Stimulated activated naive CD8-positive, alpha-beta T cell treated with anti-CD3 and anti-CD28 coated beads, Interleukin-15, amount 100 ng/mL, for 72 hours (primary cell): ENCODE data around the gene C1orf210.

ENCODE experiments used
- ATAC-seq: fragments of 150-1000 bp; cut with Tn5 transposase; 2 replicates; pipeline ENCODE4 v1.10.0; 2021; ENCODE audit warnings: mild to moderate bottlenecking, moderate library complexity
- DNase-seq, 2 donors: peaks; one replicate each; pipeline ENCODE4 v3.0.0; 2021 to 2022
- H3K27ac Mint-ChIP-seq, 2 donors: one replicate each; pipeline ENCODE4 v1.8.0; 2022; ENCODE audit warnings: mild to moderate bottlenecking in 2 of 2, mixed read lengths in 2 of 2, moderate library complexity in 2 of 2
- H3K27me3 Mint-ChIP-seq: one replicate; pipeline ENCODE4 v1.8.0; 2022; ENCODE audit warnings: mixed read lengths
- H3K4me1 Mint-ChIP-seq: one replicate; pipeline ENCODE4 v1.8.0; 2022; ENCODE audit warnings: mild to moderate bottlenecking, mixed read lengths
- H3K4me3 Mint-ChIP-seq, 2 donors: one replicate each; pipeline ENCODE4 v1.8.0; 2022; ENCODE audit warnings: mild to moderate bottlenecking in 2 of 2, mixed read lengths in 2 of 2, moderate library complexity in 1 of 2
- H3K9me3 Mint-ChIP-seq, 2 donors: one replicate each; pipeline ENCODE4 v1.8.0; 2022; ENCODE audit warnings: mixed read lengths in 2 of 2

The C1orf210 gene

DNA sequence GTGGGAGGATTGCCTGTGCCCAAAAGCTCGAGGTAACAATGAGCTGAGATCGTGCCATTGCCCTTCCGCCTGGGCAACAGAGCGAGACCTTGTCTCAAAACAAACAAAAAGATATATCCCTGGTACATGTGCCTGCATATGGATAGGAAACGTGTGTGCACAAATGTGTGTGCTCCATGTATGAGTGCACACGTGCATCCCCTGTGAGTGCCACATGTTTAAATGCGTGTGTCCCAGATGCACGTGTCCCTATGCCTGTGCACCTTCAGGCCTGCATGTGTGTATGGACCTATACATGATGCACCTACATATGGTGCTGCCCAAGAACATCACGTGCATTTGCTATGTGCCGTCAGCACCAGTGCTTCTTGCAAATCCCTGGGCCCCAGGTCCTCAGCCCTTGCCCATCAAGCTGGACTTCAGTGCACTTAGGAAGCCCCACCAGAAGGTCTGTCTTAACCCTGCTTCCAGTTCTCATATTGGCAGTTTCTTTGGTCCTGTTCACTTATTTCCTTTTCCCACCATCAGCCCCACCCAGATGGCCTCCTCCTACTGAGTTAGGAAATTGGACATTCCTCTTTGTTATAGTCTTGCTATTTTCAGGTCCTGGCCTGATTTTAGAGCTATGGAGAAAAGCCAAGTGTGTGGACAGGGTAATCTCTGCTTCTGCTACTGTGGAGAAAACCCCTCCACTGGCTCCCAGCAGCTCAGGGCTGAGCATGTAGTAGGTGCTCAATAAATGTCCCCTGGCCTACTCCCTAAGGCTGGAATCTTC lies 30.8 kb upstream of the C1orf210 start:
- DNase-seq (no peak), ATAC-seq (no peak)
- Mint-ChIP-seq H3K27ac (no peak overlapping the region), H3K27me3 (no peaks in the 10 kb centered on the region), H3K4me1 (peaks cover 9% of the 10 kb centered on the region), H3K4me3 (no peak overlapping the region), H3K9me3 (no peaks in the 10 kb centered on the region)

DNA sequence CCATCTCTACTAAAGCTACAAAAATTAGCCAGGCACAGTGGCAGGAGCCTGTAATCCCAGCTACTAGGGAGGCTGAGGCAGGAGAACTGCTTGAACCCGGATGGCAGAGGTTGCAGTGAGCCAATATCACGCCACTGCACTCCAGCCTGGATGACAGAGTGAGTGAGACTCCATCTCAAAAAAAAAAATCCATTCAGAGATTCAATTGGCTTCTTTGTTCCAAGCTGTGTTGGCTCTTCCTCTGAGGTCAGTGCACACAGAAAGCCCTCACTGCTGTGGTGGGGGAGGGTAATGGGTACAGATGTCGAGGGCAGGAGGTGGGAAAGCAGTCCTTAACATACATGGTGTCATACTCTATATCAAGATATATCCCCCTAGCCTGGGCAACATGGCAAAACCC lies 30.1 kb upstream of the C1orf210 start:
- H3K9me3 Mint-ChIP-seq: no peaks in the 10 kb centered on the region
- no peak overlapping the region for H3K27ac Mint-ChIP-seq
- no peaks in the 10 kb centered on the region for H3K27me3 Mint-ChIP-seq
- H3K4me3 Mint-ChIP-seq: no peak overlapping the region
- H3K4me1 Mint-ChIP-seq: peaks cover 9% of the 10 kb centered on the region
- ATAC-seq: no peak
- DNase-seq: no peak

DNA sequence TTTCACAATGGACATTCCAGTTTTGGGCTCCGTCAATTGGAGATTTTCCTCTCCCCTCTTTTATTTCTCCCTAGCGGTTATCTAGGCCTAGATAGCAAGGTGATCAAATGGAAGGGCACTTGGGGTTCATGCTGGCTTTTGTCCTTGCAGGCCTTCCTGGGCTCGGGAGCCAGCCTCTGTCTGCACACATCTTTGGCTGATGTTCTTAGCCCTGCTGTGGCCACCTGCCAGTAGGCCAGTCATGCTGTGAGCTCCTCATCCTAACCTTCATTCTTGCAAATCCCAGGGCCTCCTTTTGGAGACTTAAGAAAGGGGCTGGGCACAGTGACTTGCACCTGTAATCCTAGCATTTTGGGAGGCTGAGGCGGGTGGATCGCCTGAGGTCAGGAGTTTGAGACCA lies 28.9 kb upstream of the C1orf210 start:
- Mint-ChIP-seq H3K9me3 (no peaks in the 10 kb centered on the region), H3K4me1 (peaks cover 9% of the 10 kb centered on the region), H3K27me3 (no peaks in the 10 kb centered on the region), H3K4me3 (no peak overlapping the region), H3K27ac (no peak overlapping the region)
- no peak for DNase-seq
- no peak for ATAC-seq

- H3K4me1 Mint-ChIP-seq: peaks cover 9% of the 10 kb centered on the region
- no peak overlapping the region for H3K4me3 Mint-ChIP-seq
- no peak for ATAC-seq
- no peak for DNase-seq
- no peak overlapping the region for H3K27ac Mint-ChIP-seq
- no peaks in the 10 kb centered on the region for H3K27me3 Mint-ChIP-seq
- H3K9me3 Mint-ChIP-seq: no peaks in the 10 kb centered on the region
Measured at GRCh38 chr1:43313771-43314170, 28.4 kb upstream of the C1orf210 start.

GRCh38 chr1:43312663-43313515 lies 27.5 kb upstream of the C1orf210 start:
- peak; percentile 18 for ATAC-seq

DNA sequence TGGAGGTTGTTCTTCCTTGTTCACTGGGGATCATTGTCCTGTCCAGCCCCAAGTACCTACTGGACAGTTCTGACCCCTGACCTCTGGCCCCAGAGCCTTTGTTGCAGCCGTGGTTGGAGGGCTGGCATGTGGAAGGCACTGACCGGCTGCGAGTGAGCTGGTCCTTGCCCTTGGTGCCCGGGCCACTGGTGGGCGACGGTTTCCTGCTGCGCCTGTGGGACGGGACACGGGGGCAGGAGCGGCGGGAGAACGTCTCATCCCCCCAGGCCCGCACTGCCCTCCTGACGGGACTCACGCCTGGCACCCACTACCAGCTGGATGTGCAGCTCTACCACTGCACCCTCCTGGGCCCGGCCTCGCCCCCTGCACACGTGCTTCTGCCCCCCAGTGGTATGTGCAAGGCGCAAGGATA lies 26.8 kb upstream of the C1orf210 start:
- peak; percentile 35 for ATAC-seq
- H3K4me1 Mint-ChIP-seq: no peaks in the 10 kb centered on the region

More at GRCh38 chr1:43312663-43313515, 27.5 kb upstream of the C1orf210 start:
- Mint-ChIP-seq H3K9me3 (no peaks in the 10 kb centered on the region), H3K27me3 (peaks cover 3% of the 10 kb centered on the region), H3K4me3 (no peak overlapping the region), H3K4me1 (peaks cover 5% of the 10 kb centered on the region), H3K27ac (peak overlapping the region in 1 of 2 donors; percentile 13)
- DNase-seq: no peak

DNA sequence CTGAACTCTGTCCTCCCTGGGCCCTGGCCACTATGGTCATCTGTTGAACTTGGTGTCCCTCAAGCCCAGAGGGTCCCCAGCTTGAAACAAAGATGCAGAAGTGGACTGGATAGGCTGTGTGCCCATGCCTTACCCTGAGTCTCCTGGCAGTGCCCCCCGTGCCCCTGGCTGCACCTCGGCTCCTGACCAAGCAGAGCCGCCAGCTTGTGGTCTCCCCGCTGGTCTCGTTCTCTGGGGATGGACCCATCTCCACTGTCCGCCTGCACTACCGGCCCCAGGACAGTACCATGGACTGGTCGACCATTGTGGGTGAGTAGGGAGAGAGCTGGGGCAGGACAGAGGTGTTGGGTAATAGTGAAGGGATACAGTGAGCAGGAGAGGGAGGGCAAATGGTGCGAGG lies 26.1 kb upstream of the C1orf210 start:
- H3K4me3 Mint-ChIP-seq: no peak overlapping the region
- no peak overlapping the region for H3K27ac Mint-ChIP-seq
- H3K4me1 Mint-ChIP-seq: no peaks in the 10 kb centered on the region
- H3K27me3 Mint-ChIP-seq: peaks cover 6% of the 10 kb centered on the region
- no peaks in the 10 kb centered on the region for H3K9me3 Mint-ChIP-seq
- no peak for ATAC-seq
- no peak for DNase-seq

More for the DNA sequence above, 26.8 kb upstream of the C1orf210 start:
- Mint-ChIP-seq H3K9me3 (no peaks in the 10 kb centered on the region), H3K27ac (peak overlapping the region in 1 of 2 donors; percentile 13), H3K4me3 (no peak overlapping the region), H3K27me3 (peaks cover 6% of the 10 kb centered on the region)
- DNase-seq: no peak

DNA sequence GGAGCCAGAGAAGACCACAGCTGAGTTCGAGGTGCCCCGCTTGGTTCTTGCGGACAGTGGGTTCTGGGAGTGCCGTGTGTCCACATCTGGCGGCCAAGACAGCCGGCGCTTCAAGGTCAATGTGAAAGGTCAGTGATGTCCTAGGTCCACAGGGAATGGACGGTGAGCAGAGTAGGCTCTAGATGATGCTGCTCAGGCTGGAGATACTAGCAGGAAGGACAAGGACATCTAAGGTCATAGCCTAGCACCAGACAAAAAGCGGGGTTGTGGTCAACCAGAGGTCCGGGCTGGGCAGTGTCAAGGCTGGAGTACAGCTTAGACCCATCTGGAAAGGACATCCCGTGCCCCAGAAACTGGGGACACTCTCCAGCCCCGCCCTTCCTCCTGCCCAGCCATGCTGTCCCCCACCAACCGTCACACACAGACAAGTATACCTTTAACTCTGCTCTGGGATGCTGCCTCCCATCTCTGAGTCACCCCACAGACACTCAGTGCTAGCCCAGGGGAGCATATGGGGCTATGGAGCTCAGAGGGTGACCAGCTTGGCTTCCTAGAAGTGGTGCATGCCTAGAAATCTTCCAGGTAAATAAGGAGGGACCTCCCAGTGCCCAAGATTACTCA lies 24.1 kb upstream of the C1orf210 start:
- ATAC-seq: no peak

DNA sequence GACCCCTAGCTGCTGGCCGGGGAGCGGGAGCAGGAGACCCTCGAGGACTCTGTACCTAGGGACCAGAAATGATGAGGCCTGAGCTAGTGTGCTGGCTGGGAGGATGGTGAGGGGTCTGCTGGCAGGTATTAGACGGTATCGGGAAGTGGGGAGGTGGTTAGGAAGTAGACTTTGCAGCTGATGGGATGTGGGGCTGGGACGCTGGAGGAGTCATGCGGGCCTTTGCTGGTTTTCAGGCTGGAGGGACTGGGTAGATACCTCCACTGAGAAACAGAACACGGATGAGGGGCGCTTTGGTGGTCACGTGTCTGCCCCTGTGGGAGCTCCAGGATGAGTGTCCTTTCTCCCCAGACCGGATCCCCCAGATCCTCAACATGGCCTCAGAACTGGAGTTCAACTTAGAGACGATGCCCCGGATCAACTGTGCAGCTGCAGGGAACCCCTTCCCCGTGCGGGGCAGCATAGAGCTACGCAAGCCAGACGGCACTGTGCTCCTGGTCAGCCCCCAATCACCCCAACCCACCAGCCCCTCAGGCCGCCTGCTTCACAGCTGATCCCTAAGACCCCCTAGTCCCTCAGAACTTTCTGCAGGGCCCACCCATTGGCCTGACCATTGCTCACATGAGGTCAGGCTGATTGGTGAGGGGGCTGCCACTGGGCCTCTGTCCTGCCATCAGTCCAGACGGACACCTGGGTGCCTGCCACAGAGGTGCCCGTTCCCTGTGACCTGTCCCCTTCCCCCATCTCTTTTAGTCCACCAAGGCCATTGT lies 23.4 kb upstream of the C1orf210 start:
- Mint-ChIP-seq H3K9me3 (no peaks in the 10 kb centered on the region), H3K27me3 (peaks cover 6% of the 10 kb centered on the region), H3K27ac (no peak overlapping the region), H3K4me3 (no peak overlapping the region), H3K4me1 (no peaks in the 10 kb centered on the region)
- ATAC-seq (no peak), DNase-seq (no peak)

More for the DNA sequence above, 24.1 kb upstream of the C1orf210 start:
- Mint-ChIP-seq H3K27me3 (peaks cover 6% of the 10 kb centered on the region), H3K9me3 (no peaks in the 10 kb centered on the region), H3K4me3 (no peak overlapping the region), H3K27ac (no peak overlapping the region), H3K4me1 (no peaks in the 10 kb centered on the region)
- no peak for DNase-seq

DNA sequence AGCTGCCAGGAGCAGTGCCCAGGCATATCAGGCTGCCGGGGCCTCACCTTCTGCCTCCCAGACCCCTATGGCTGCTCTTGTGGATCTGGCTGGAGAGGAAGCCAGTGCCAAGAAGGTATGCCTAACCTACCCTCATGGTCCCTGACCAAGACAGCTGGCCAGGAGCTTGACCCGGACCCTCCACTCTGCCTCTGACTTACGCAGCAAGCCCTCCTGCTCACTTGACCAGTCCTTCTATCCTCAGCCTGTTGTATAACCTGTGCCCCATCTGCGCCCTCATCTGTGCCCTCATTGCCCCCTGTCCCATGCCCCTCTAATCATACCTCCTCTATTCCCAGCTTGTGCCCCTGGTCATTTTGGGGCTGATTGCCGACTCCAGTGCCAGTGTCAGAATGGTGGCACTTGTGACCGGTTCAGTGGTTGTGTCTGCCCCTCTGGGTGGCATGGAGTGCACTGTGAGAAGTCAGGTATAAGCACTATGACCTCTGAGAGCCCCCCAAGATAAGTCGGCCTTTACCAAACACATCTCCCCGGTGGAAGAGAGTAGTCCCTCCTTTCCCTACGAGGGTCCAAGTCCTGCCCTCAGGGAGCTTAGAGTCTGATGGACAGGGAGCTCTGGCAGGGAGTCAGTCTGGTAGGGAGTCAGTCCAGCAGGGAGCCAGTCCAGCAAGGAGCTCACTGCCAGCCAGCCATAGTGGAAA lies 22.2 kb upstream of the C1orf210 start:
- Mint-ChIP-seq H3K27me3 (peaks cover 6% of the 10 kb centered on the region), H3K9me3 (no peaks in the 10 kb centered on the region), H3K4me3 (no peak overlapping the region), H3K27ac (peak overlapping the region in 1 of 2 donors; percentile 46), H3K4me1 (no peaks in the 10 kb centered on the region)
- ATAC-seq (no peak), DNase-seq (no peak)

GRCh38 chr1:43306688-43307457 lies 21.5 kb upstream of the C1orf210 start:
- Mint-ChIP-seq H3K4me3 (no peak overlapping the region), H3K4me1 (no peaks in the 10 kb centered on the region), H3K27me3 (peaks cover 6% of the 10 kb centered on the region), H3K9me3 (no peaks in the 10 kb centered on the region), H3K27ac (peak overlapping the region in 1 of 2 donors; percentile 48)
- ATAC-seq (no peak), DNase-seq (no peak)

- Mint-ChIP-seq H3K27me3 (peaks cover 6% of the 10 kb centered on the region), H3K4me1 (no peaks in the 10 kb centered on the region), H3K9me3 (no peaks in the 10 kb centered on the region), H3K4me3 (no peak overlapping the region), H3K27ac (peak overlapping the region in 1 of 2 donors; percentile 48)
- DNase-seq: no peak
- no peak for ATAC-seq
Measured at GRCh38 chr1:43305926-43306687, 20.7 kb upstream of the C1orf210 start.

GRCh38 chr1:43305461-43305860 lies 20.1 kb upstream of the C1orf210 start:
- Mint-ChIP-seq H3K4me1 (peaks cover 5% of the 10 kb centered on the region), H3K27me3 (peaks cover 6% of the 10 kb centered on the region), H3K4me3 (no peak overlapping the region), H3K9me3 (no peaks in the 10 kb centered on the region), H3K27ac (no peak overlapping the region)
- DNase-seq (no peak), ATAC-seq (no peak)
